Naive thymus-derived CD8-positive, alpha-beta T cell (primary cell): Measurements from ENCODE around the gene SCUBE3. TPM values are rescaled to one million over a fixed set of nuclear protein-coding genes. Genes with fewer than 3 reads are reported as not detected.
A peak's percentile ranks its signal among the peaks of the same experiment; 100 is the strongest.

Experiments
- ATAC-seq, 2 donors: fragments of 150-1000 bp; cut with Tn5 transposase in 1 of 2; sonication (Bioruptor Pico), chemical (Tn5 transposase) in 1 of 2; 1 replicate in 1 of 2; 2 replicates in 1 of 2; pipeline ENCODE4 v1.10.0; 2021; ENCODE audit warnings: mild to moderate bottlenecking in 2 of 2, moderate library complexity in 2 of 2
- POLR2A ChIA-PET: fragments of 350-600 bp; sonication (Branson Sonifier 250); formaldehyde crosslinking; loops from one replicate; lab custom pipeline; 2021; ENCODE audit warnings: antibody characterized with exemption; lab: Charles Lee
- DNase-seq, 10 donors: peaks; one replicate each; pipeline versions ENCODE4 v3.0.0 to v3.0.0-alpha.2; 2020 to 2022
- H3K27ac Mint-ChIP-seq, 10 donors: one replicate each; pipeline ENCODE4 v1.8.0; 2020 to 2022; ENCODE audit warnings: mild to moderate bottlenecking in 10 of 10, mixed read lengths in 10 of 10, moderate library complexity in 4 of 10, inconsistent platforms in 1 of 10
- H3K27me3 Mint-ChIP-seq, 5 donors: one replicate each; pipeline ENCODE4 v1.8.0; 2021 to 2022; ENCODE audit warnings: mixed read lengths in 5 of 5
- H3K36me3 Mint-ChIP-seq, 3 donors: one replicate each; pipeline ENCODE4 v1.8.0; 2020 to 2022; ENCODE audit warnings: mixed read lengths in 3 of 3, mild to moderate bottlenecking in 2 of 3, inconsistent platforms in 1 of 3
- H3K4me1 Mint-ChIP-seq, 4 donors: one replicate each; pipeline ENCODE4 v1.8.0; 2021 to 2022; ENCODE audit warnings: mixed read lengths in 4 of 4
- H3K4me3 Mint-ChIP-seq, 10 donors: one replicate each; pipeline ENCODE4 v1.8.0; 2020 to 2022; ENCODE audit warnings: mild to moderate bottlenecking in 10 of 10, mixed read lengths in 10 of 10, moderate library complexity in 6 of 10, inconsistent platforms in 1 of 10
- H3K9me3 Mint-ChIP-seq, 9 donors: one replicate each; pipeline ENCODE4 v1.8.0; 2020 to 2022; ENCODE audit warnings: mixed read lengths in 9 of 9, mild to moderate bottlenecking in 3 of 9, inconsistent platforms in 1 of 9, moderate library complexity in 1 of 9
- polyA plus RNA-seq, 3 donors: library from polyadenylated mRNA; unstranded; fragments of 300-500 nt; fragmentation: Illumina TruSeq; gene quantifications; one replicate each; pipeline ENCODE4 v1.2.3, GENCODE V29; 2021
- total RNA-seq, 8 experiments: library from RNA in 2 of 8; stranded (reverse) in 2 of 8; gene quantifications; one replicate each; pipeline ENCODE4 v1.2.3 and lab custom pipeline; 2021 to 2026

The SCUBE3 gene
- total and polyA plus RNA-seq, 5 experiments from 2014 or later: 0.03 to 0.06 (median 0.05) TPM; not detected in 1

DNA sequence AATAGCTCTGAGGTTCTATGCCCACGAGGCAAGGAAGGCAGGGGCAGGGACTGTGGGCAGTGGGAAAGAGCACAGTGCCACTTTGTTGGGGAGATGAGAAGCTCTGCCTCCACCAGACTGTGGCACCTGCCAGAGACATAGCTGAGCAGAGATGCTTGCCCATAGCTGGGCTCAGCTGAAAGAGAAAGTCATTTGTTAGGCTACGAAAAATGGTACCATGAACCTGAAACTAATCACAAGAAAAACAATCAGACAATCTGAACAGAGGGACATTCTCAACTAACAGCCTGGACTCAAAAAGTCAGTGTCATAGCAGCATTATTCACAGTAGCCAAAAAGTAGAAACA lies 39.7 kb upstream of the SCUBE3 start:
- Mint-ChIP-seq H3K4me3 (no peak overlapping the region), H3K27me3 (peaks cover 0 to 19% (median 11%) of the 10 kb centered on the region in 5 donors), H3K36me3 (no peaks in the 10 kb centered on the region), H3K9me3 (peaks cover 0 to 10% (median 0%) of the 10 kb centered on the region in 9 donors), H3K27ac (no peak overlapping the region), H3K4me1 (peaks cover 0 to 5% (median 0%) of the 10 kb centered on the region in 4 donors)
- POLR2A ChIA-PET: no interaction called here
- DNase-seq (no peak), ATAC-seq (no peak)

DNA sequence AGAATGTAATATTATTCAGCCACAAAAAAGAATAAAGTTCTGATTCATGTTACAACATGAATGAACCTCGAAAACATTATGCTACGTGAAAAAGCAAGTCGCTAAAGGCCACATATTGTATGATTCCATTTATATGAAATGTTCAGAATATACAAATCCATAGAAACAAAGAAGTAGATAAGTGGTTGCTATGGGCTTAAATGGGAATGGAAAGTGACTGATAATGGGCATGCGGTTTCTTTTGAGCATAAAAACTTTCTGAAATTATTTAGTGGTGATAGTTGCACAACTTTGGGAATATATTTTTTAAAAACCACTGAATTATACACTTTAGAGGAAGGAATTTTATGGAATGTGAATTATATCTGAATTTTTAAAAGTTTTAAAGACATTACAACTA lies 39.3 kb upstream of the SCUBE3 start:
- POLR2A ChIA-PET: no interaction called here
- DNase-seq (no peak), ATAC-seq (no peak)
- no peaks in the 10 kb centered on the region for H3K36me3 Mint-ChIP-seq
- H3K27me3 Mint-ChIP-seq: peaks cover 0 to 19% (median 11%) of the 10 kb centered on the region in 5 donors
- H3K4me3 Mint-ChIP-seq: no peak overlapping the region
- H3K9me3 Mint-ChIP-seq: peaks cover 0 to 6% (median 0%) of the 10 kb centered on the region in 9 donors
- H3K27ac Mint-ChIP-seq: no peak overlapping the region
- peaks cover 0 to 5% (median 0%) of the 10 kb centered on the region in 4 donors for H3K4me1 Mint-ChIP-seq

DNA sequence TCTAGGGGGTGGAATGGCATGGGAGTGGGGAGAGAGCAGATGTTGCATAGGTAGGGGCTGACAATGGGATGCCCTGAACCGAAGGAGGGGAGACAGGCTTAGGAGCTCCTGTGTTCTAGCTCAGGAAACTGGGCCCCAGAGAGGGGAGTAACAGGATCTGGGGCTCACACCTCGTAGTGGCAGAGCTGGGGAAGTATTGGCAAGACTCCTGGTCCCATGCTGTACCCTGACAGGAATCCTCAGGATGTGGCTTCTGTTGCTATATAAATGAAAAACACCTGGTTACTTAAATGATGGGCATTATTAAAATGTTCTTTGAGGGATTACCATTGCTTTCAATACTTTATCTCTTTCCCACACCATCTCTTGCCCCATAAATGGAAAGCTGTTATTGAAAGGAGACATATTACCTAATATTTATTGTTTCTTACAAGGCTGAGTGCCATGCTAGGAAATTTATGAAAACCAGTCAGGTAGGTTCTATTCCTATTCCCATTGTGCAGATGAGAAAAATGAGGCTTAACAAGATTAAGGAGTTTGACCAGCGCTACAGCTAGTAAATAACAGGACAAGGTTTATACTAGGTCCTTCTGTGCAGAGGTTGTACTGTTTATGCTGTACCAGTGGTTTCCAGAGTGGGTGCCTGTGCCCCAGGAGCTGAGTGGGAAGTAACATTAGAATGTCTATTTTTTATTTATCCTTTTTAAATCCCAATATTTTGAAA lies 37.3 kb upstream of the SCUBE3 start:
- Mint-ChIP-seq H3K9me3 (no peaks in the 10 kb centered on the region), H3K27me3 (peaks cover 0 to 16% (median 9%) of the 10 kb centered on the region in 5 donors), H3K4me3 (no peak overlapping the region), H3K36me3 (no peaks in the 10 kb centered on the region), H3K4me1 (peaks cover 0 to 5% (median 0%) of the 10 kb centered on the region in 4 donors), H3K27ac (no peak overlapping the region)
- POLR2A ChIA-PET: no interaction called here
- ATAC-seq (no peak), DNase-seq (no peak)

DNA sequence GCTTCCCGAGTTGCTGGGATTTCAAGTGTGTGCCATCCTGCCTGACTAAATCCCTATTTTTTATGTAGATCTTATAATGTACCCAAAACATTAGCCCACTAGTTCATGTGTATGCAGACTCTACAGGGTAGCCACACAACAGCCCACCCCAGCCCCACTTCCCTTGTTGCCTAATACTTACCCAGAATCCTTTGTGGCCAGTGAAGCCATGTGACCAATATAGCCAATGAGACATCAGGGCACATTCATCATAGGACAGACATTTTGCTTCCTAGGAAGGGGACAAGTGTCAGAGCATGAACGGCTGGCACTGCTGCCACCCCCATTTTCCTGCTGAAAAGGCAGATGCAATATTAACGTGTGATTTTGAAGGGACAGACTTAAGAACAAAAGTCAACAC lies 36.6 kb upstream of the SCUBE3 start:
- ATAC-seq: no peak
- POLR2A ChIA-PET: no interaction called here
- Mint-ChIP-seq H3K4me1 (peaks cover 0 to 5% (median 0%) of the 10 kb centered on the region in 4 donors), H3K27me3 (peaks cover 0 to 16% (median 9%) of the 10 kb centered on the region in 5 donors), H3K4me3 (no peak overlapping the region), H3K27ac (no peak overlapping the region), H3K36me3 (no peaks in the 10 kb centered on the region), H3K9me3 (no peaks in the 10 kb centered on the region)
- DNase-seq: no peak

DNA sequence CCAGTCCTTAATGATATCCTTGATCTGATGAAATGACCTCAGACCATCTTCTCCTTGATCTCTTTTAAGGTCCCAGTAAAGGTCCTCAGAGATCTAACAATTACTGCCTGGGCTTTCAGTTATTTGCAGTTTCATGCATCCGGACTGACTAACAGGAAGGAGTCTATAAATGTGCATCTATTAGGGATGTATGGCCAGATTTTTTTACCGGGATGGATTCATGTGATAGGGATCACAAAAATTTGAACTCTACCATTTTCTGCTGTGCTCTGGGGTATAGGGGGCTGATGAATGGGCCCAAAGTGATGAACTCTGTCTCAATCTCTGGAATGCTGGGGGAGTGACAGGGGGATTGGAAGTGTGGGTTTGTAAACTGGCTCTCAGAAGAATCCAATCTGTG lies 36.2 kb upstream of the SCUBE3 start:
- H3K4me1 Mint-ChIP-seq: peaks cover 0 to 5% (median 0%) of the 10 kb centered on the region in 4 donors
- no peak overlapping the region for H3K27ac Mint-ChIP-seq
- H3K4me3 Mint-ChIP-seq: no peak overlapping the region
- no peak for DNase-seq
- no peaks in the 10 kb centered on the region for H3K36me3 Mint-ChIP-seq
- POLR2A ChIA-PET: no interaction called here
- no peaks in the 10 kb centered on the region for H3K9me3 Mint-ChIP-seq
- H3K27me3 Mint-ChIP-seq: peaks cover 0 to 15% (median 10%) of the 10 kb centered on the region in 5 donors
- no peak for ATAC-seq

DNA sequence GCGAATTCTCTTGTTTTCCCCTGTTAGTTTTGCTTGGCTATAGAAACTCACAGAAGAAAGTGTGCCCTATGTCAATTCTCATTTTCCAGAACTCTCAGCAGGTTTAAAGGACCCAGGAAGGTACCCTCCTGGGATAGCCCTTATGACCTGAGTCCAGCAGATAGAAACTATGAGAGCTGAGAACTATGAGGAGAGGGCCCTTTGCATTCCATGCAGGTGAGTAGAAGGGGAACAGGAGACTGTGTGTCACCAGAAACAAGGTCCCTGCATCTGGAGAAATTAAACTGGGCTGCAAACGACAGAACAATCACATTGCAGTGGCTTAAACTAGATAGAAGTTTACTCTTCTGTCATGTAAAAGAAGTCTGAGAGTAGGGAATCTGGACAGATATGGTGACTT lies 35.7 kb upstream of the SCUBE3 start:
- no peak for DNase-seq
- H3K27ac Mint-ChIP-seq: no peak overlapping the region
- H3K27me3 Mint-ChIP-seq: peaks cover 2 to 15% (median 11%) of the 10 kb centered on the region in 5 donors
- no peak overlapping the region for H3K4me3 Mint-ChIP-seq
- H3K36me3 Mint-ChIP-seq: no peaks in the 10 kb centered on the region
- H3K4me1 Mint-ChIP-seq: peaks cover 0 to 7% (median 0%) of the 10 kb centered on the region in 4 donors
- no peaks in the 10 kb centered on the region for H3K9me3 Mint-ChIP-seq
- no peak for ATAC-seq
- POLR2A ChIA-PET: no interaction called here

DNA sequence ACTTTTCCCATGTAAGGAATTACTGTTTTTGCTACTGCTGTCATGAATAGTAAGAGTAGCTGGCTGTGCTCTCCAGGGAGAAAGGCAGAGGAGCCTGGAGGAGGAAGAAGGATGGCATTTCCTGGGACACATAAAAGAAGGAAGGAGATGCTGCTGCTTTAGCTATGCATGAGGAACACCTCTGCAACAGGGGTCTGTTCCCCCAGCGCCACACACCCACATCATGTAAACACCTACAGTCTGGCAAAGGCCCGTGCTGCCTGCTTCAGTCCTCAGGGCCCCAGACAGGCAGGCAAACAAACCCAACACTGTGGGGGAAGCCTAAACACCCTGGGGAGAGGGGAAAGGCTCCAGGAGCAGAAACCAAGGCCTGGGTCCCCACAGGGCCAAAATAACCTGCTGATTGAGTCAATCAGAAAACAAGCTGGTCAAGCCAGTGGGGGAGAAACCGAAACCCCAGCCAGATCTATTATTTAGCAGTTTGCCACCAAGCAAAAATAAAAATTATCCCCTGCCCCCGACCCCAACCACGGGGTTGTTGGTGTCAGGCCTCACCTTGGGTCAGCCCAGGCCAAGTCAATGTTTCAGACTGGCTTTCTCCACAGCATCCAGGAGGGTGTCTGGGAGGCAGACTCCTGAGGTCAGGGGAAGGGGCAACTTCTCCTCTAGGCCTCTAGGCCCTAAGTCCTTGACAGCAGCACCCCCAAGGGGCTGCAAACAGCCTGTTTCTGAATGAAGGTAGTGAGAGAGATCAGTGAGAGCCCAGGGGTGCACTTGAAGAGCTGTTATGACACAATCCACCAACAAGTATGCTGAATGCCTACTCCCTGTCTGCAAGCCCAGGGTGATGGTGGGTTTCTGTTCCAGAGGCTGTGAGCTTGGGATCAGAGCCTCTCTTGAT lies 34.6 kb upstream of the SCUBE3 start:
- Mint-ChIP-seq H3K4me3 (no peak overlapping the region), H3K36me3 (no peaks in the 10 kb centered on the region), H3K27ac (no peak overlapping the region), H3K4me1 (peaks cover 0 to 2% (median 0%) of the 10 kb centered on the region in 4 donors), H3K27me3 (peaks cover 6 to 27% (median 16%) of the 10 kb centered on the region in 5 donors), H3K9me3 (no peaks in the 10 kb centered on the region)
- DNase-seq (no peak), ATAC-seq (no peak)
- POLR2A ChIA-PET: no interaction called here

DNA sequence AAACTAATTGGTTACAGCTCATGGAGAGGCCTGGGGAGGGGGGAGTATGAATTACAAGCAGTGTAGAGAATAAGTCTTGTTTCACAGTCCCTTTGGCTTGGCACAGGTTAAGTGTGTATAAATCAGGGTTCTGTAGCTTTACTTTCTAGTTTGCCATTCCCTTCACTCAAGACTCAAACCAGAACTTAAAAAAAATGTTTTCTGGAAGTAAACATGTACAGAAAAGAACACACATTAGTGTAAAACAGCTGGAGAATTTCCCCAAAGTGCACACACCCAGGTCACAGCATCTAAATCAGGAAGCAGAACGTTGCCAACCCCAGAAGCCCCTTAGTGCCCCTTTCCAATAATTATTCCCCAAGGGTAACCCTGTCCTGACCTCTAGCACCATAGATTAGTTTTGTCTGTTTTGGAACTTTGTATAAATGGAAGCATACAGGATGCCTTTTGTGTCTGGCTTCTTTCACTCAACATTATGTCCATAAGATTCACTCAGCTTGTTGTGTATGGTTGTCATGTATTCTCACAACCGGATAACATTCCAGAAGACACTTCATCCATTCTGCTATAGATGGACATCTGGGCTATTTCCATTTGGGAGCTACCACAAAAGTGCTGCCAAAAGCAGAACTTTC lies 33.7 kb upstream of the SCUBE3 start:
- Mint-ChIP-seq H3K27me3 (peaks cover 12 to 35% (median 20%) of the 10 kb centered on the region in 5 donors), H3K4me3 (no peak overlapping the region), H3K36me3 (no peaks in the 10 kb centered on the region), H3K9me3 (no peaks in the 10 kb centered on the region), H3K4me1 (peaks cover 0 to 2% (median 0%) of the 10 kb centered on the region in 4 donors), H3K27ac (no peak overlapping the region)
- DNase-seq (no peak), ATAC-seq (no peak)
- POLR2A ChIA-PET: no interaction called here

DNA sequence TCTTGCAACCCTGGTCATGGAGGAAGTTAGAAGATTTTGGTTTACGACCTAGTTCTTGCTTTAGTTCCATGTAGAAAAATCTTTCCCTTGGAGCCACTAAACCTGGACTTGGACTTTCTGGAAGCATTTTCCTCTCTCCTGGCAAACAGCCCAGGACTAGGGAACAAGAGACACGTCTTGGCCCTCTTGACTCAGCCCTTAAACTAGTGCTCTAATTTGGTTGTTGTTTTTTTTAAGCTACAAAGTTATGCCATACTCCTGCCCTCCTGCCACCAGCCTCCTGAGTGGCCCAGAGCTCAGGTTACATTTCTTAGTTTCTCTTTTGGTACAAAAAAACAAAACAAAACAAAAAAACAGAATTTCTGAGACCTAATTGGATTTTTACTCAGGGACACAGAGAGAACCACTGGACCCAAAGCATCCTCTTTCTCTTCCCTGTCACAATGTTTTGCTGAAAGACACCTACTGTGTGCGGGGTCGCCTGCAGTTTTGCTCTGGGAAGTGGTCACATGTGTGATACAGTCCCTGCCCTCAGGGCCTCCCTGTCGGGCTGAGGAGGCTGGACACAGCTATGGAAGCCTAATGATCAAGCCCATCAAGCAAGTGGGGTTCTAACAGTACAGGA lies 32.3 kb upstream of the SCUBE3 start:
- Mint-ChIP-seq H3K36me3 (no peaks in the 10 kb centered on the region), H3K9me3 (no peaks in the 10 kb centered on the region), H3K4me1 (peaks cover 0 to 2% (median 0%) of the 10 kb centered on the region in 4 donors), H3K27ac (no peak overlapping the region), H3K4me3 (no peak overlapping the region), H3K27me3 (peaks cover 12 to 31% (median 22%) of the 10 kb centered on the region in 5 donors)
- POLR2A ChIA-PET: no interaction called here
- DNase-seq: no peak
- no peak for ATAC-seq

DNA sequence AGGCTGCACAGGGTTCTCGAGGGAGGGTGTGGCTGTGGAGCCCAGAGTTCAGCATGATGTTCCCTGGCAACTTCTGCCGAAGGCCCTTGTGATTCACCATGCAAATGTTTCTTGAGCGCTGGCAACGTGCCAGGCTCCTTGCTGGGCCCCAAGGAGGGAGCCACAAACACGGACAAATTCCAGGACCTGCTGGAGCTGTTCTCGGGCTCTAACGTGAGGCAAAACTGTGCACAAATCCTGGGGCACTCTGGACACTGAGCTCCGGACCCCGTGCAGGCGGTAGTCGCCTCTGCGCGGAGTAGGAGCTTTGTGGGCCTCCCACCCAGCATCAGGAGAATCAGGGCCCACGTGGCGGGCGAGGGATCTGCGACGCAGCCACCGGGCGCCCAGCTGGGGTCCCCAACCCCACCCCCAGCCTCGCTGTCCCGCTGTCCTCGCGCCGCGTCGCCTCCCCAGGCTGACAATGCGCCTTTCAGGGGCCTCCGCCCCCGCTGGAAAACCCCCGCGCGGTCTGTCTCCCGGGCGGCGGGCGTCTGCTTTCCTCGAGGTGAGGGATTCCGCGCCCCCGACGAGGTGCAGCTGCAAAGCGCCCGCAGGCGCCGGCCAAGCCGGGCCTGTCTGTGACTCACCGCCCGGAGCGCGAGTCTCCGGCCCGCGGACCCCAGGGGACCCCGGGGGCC lies 31.7 kb upstream of the SCUBE3 start:
- POLR2A ChIA-PET: no interaction called here
- no peaks in the 10 kb centered on the region for H3K36me3 Mint-ChIP-seq
- no peak for ATAC-seq

DNA sequence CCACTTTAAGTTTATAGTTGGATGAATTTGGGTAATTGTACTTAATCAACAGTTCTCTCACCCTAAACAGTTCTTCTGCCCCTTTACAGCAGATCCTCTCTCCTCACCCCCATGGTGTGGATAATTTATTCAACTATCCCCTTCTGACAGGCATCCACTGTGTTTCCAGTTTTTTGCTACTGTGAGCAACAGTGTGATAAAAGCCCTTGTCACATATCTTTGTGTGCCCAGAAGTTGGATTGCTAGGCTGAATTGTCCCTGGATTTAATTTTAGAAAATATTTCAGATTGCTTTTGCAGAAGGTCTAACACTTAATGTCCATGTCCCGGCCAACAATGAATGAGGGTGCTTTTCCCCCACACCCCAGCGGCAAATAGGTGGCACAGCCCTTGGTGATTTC lies 30.5 kb upstream of the SCUBE3 start:
- Mint-ChIP-seq H3K27ac (no peak overlapping the region), H3K36me3 (no peaks in the 10 kb centered on the region), H3K27me3 (peaks cover 12 to 41% (median 21%) of the 10 kb centered on the region in 5 donors), H3K4me1 (peaks cover 0 to 2% (median 0%) of the 10 kb centered on the region in 4 donors), H3K4me3 (no peak overlapping the region), H3K9me3 (no peaks in the 10 kb centered on the region)
- DNase-seq (no peak), ATAC-seq (no peak)
- POLR2A ChIA-PET: no interaction called here

More for the DNA sequence above, 31.7 kb upstream of the SCUBE3 start:
- Mint-ChIP-seq H3K9me3 (no peaks in the 10 kb centered on the region), H3K4me3 (no peak overlapping the region), H3K27ac (no peak overlapping the region), H3K4me1 (peaks cover 0 to 2% (median 0%) of the 10 kb centered on the region in 4 donors), H3K27me3 (peaks cover 12 to 32% (median 21%) of the 10 kb centered on the region in 5 donors)
- no peak for DNase-seq

DNA sequence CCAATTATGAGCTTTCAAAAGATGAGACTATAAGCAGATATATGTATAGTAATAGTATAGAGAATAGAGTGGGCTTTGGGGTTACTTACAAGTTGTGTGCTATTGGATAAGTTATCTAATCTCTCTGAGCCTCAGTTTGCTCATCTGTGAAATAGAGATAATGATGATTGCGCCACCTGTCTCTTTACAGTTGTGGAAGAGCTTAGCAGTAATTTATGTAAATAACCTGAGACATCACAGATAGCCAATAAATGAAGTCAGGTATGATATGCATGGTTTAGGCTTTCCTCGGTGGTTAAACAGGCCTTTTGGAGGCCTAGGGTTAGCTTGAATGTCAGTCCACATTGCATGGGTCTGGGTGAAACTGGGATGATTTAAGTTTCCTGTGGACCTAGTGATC lies 29.8 kb upstream of the SCUBE3 start:
- Mint-ChIP-seq H3K4me1 (peaks cover 0 to 2% (median 0%) of the 10 kb centered on the region in 4 donors), H3K9me3 (no peaks in the 10 kb centered on the region), H3K27ac (peak overlapping the region in 1 of 10 donors; percentile 11), H3K4me3 (no peak overlapping the region), H3K27me3 (peaks cover 12 to 41% (median 21%) of the 10 kb centered on the region in 5 donors), H3K36me3 (no peaks in the 10 kb centered on the region)
- ATAC-seq (no peak), DNase-seq (no peak)
- POLR2A ChIA-PET: no interaction called here
